GM10266 (cell line): ENCODE data around the gene ADGRG3.

Experiments used
- DNase-seq: peaks from one replicate; pipeline ENCODE4 v3.0.0; 2012; ENCODE audit errors: extremely low spot score
- TF ChIP-seq, protein P1 (sequence below): IDR thresholded peaks from 2 replicates; pipeline ENCODE4 v1.5.1; 2012; ENCODE audit warnings: mild to moderate bottlenecking, low read depth; ENCODE audit not compliant: control insufficient read depth, insufficient read depth; ENCODE audit errors: missing control alignments

Gene ADGRG3

GRCh38 chr16:57722210-57722499 is 54.0 kb downstream of the ADGRG3 start:
- TF ChIP-seq, protein P1, sequence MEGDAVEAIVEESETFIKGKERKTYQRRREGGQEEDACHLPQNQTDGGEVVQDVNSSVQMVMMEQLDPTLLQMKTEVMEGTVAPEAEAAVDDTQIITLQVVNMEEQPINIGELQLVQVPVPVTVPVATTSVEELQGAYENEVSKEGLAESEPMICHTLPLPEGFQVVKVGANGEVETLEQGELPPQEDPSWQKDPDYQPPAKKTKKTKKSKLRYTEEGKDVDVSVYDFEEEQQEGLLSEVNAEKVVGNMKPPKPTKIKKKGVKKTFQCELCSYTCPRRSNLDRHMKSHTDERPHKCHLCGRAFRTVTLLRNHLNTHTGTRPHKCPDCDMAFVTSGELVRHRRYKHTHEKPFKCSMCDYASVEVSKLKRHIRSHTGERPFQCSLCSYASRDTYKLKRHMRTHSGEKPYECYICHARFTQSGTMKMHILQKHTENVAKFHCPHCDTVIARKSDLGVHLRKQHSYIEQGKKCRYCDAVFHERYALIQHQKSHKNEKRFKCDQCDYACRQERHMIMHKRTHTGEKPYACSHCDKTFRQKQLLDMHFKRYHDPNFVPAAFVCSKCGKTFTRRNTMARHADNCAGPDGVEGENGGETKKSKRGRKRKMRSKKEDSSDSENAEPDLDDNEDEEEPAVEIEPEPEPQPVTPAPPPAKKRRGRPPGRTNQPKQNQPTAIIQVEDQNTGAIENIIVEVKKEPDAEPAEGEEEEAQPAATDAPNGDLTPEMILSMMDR, result no peak
- DNase-seq, result no peak

GRCh38 chr16:57722651-57723050 is 54.5 kb downstream of the ADGRG3 start:
- TF ChIP-seq, protein P1, result no peak
- DNase-seq, result no peak

DNA sequence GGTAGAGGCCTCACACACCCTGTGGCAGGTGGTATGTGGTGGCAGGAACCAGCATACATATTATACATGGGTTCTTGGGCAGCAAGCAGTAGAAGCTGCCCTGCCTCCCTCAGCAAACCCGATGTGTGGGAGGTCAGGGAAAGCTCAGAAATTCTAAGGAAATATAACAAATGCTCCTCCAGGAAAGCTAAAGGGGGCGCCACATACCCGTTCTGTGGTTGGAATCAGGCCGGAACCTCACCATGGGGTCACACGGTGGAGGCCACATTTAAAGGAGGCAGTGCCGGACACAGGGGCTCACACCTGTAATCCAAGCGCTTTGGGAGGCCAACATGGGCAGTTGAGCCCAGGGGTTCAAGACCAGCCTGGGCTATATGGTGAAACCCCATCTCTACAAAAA is 55.1 kb downstream of the ADGRG3 start:
- TF ChIP-seq, protein P1, result no peak
- no peak for DNase-seq

GRCh38 chr16:57724531-57724930 is 56.4 kb downstream of the ADGRG3 start:
- TF ChIP-seq, protein P1, result no peak
- DNase-seq, result no peak

DNA sequence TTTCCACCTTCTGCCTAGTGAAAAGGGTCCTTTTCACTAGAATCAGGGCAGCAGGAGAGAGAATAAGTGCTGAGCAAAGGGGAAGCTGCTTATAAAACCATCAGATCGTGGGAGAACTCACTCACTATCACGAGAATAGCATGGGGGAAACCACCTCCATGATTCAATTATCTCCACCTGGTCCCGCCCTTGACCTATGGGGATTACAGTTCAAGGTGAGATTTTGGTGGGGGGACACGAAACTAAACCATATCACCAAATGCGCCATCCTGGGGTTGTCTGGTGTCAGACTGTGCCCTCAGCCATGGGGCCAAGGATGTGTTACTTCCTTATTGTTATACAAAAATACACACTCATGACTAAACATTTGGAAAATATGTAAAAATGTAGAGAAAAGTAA is 57.0 kb downstream of the ADGRG3 start:
- TF ChIP-seq, protein P1, result no peak
- DNase-seq, result no peak

DNA sequence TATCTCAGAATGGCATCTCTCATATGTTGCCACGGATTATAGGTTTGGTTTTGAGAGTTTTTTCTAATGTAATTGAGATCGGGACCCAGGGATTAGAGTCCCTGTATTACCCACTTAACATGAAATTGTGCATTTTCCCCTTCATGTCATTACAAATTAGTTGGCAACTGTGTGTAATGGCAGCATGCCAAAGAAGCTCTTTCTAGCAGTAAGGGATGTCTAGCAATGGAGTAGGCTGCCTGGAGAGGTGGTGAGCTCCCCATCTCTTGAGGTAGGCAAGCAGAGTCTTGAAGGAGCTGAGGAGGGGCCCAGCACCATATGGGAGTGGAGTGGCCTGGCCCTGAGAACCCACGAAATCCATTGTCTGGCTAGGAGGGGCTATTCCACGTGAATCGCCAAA is 57.4 kb downstream of the ADGRG3 start:
- TF ChIP-seq, protein P1, result no peak
- DNase-seq, result no peak

DNA sequence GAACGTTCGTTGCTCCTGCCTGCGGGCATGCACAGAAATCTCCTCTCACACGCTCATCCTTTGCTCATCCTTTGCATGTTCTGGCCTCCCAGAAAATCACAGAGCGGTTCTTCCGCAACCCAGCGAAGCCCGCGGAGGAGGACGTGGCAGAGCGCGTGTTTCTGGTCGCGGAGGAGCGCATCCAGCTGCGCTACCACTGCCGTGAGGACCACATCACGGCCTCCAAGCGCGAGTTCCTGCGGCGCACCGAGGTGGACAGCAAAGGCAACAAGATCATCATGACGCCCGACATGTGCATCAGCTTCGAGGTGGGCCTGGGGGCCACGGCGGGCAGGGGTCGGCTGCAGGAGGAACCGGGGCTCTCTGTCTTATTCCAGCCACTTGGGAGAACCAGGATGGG is 57.9 kb downstream of the ADGRG3 start:
- DNase-seq, result no peak
- TF ChIP-seq, protein P1, result no peak
